ENCODE measurements around the gene CHST2. TPM values are rescaled to one million over a fixed set of nuclear protein-coding genes. Genes with fewer than 3 reads are reported as not detected.

Gene CHST2
- total RNA-seq, 1 donor from 2014 or later, result 1.8 TPM

GRCh38 chr3:143128227-143128955 is 8.8 kb downstream of the CHST2 start:
- intact Hi-C loops (cut with micrococcal nuclease), result no loop called here
- TF ChIP-seq CTCF (IDR thresholded peaks at IDR 0.05; ENCODE audit: borderline replicate concordance), result no peak
- peaks cover 5% of the 10 kb centered on the region for H3K27me3 ChIP-seq (ENCODE audit: low read depth)
- H3K9me3 ChIP-seq (replicated peaks), result no peaks in the 10 kb centered on the region
- no peak for DNase-seq
- H3K27ac ChIP-seq (replicated peaks), result no peak overlapping the region
- H3K36me3 ChIP-seq, result no peaks in the 10 kb centered on the region
- no peak overlapping the region for H3K4me3 ChIP-seq
- H3K4me1 ChIP-seq, result peaks cover 14% of the 10 kb centered on the region

GRCh38 chr3:143132246-143132980 is 12.8 kb downstream of the CHST2 start:
- H3K9me3 ChIP-seq (replicated peaks), result no peaks in the 10 kb centered on the region
- no peak overlapping the region for H3K27ac ChIP-seq (replicated peaks)
- no peak for TF ChIP-seq CTCF (IDR thresholded peaks at IDR 0.05; ENCODE audit: borderline replicate concordance)
- no peaks in the 10 kb centered on the region for H3K36me3 ChIP-seq
- intact Hi-C loops (cut with micrococcal nuclease), result no loop called here
- H3K4me1 ChIP-seq, result no peaks in the 10 kb centered on the region
- no peak overlapping the region for H3K4me3 ChIP-seq
- no peak for DNase-seq
- peaks cover 15% of the 10 kb centered on the region for H3K27me3 ChIP-seq (ENCODE audit: low read depth)

GRCh38 chr3:143134471-143134870 is 14.9 kb downstream of the CHST2 start:
- no peak for DNase-seq
- H3K36me3 ChIP-seq, result no peaks in the 10 kb centered on the region
- TF ChIP-seq CTCF (IDR thresholded peaks at IDR 0.05; ENCODE audit: borderline replicate concordance), result no peak
- H3K4me3 ChIP-seq, result no peak overlapping the region
- H3K4me1 ChIP-seq, result peaks cover 7% of the 10 kb centered on the region
- intact Hi-C loops (cut with micrococcal nuclease), result no loop called here
- no peaks in the 10 kb centered on the region for H3K9me3 ChIP-seq (replicated peaks)
- peaks cover 15% of the 10 kb centered on the region for H3K27me3 ChIP-seq (ENCODE audit: low read depth)
- no peak overlapping the region for H3K27ac ChIP-seq (replicated peaks)

GRCh38 chr3:143135150-143135549 is 15.6 kb downstream of the CHST2 start:
- H3K27me3 ChIP-seq (ENCODE audit: low read depth), result peaks cover 15% of the 10 kb centered on the region
- no peak for DNase-seq
- no peaks in the 10 kb centered on the region for H3K9me3 ChIP-seq (replicated peaks)
- no peak overlapping the region for H3K27ac ChIP-seq (replicated peaks)
- intact Hi-C loops (cut with micrococcal nuclease), result no loop called here
- peaks cover 11% of the 10 kb centered on the region for H3K4me1 ChIP-seq
- no peak overlapping the region for H3K4me3 ChIP-seq
- no peaks in the 10 kb centered on the region for H3K36me3 ChIP-seq
- TF ChIP-seq CTCF (IDR thresholded peaks at IDR 0.05; ENCODE audit: borderline replicate concordance), result no peak

GRCh38 chr3:143137435-143138036 is 18.0 kb downstream of the CHST2 start:
- no peak overlapping the region for H3K27ac ChIP-seq (replicated peaks)
- no peak overlapping the region for H3K4me3 ChIP-seq
- TF ChIP-seq CTCF (IDR thresholded peaks at IDR 0.05; ENCODE audit: borderline replicate concordance), result no peak
- peaks cover 19% of the 10 kb centered on the region for H3K9me3 ChIP-seq (replicated peaks)
- peaks cover 12% of the 10 kb centered on the region for H3K4me1 ChIP-seq
- peaks cover 15% of the 10 kb centered on the region for H3K27me3 ChIP-seq (ENCODE audit: low read depth)
- DNase-seq, result no peak
- intact Hi-C loops (cut with micrococcal nuclease), result no loop called here
- H3K36me3 ChIP-seq, result no peaks in the 10 kb centered on the region

Data from left ventricle myocardium inferior (tissue), 1 donor.